Spleen (tissue), 11 donors: ENCODE measurements around the gene STPG1. TPM values are rescaled to one million over a fixed set of nuclear protein-coding genes. Genes with fewer than 3 reads are reported as not detected.

ENCODE experiments used
- DNase-seq: peaks from one replicate; pipeline ENCODE4 v3.0.0-alpha.2; 2020
- H3K27ac ChIP-seq, 8 donors: fragments of 200-600 bp; sonication (generic) in 7 of 8; 1 replicate in 4 of 8; 2 replicates in 4 of 8; pipeline versions ENCODE4 v1.5.0 to v1.8.0; 2016 to 2021; ENCODE audit warnings: inconsistent platforms in 4 of 8, mild to moderate bottlenecking in 4 of 8, moderate library complexity in 1 of 8
- H3K27me3 ChIP-seq, 7 donors: fragments of 200-600 bp; sonication (generic) in 6 of 7; replicated peaks in 1 of 7; 1 replicate in 4 of 7; 2 replicates in 3 of 7; pipeline versions ENCODE4 v1.5.0 to v1.8.0; 2016 to 2021; ENCODE audit warnings: inconsistent platforms in 3 of 7, mild to moderate bottlenecking in 1 of 7
- H3K36me3 ChIP-seq, 6 donors: fragments of 200-600 bp; sonication (generic) in 5 of 6; 1 replicate in 4 of 6; 2 replicates in 2 of 6; pipeline versions ENCODE4 v1.5.0 to v1.8.0; 2016 to 2021; ENCODE audit warnings: inconsistent platforms in 2 of 6
- H3K4me1 ChIP-seq, 6 donors: fragments of 200-600 bp; sonication (generic) in 5 of 6; 1 replicate in 3 of 6; 2 replicates in 3 of 6; pipeline versions ENCODE4 v1.5.0 to v1.8.0; 2016 to 2021; ENCODE audit warnings: inconsistent platforms in 3 of 6
- H3K4me3 ChIP-seq, 8 donors: fragments of 200-600 bp; sonication (generic) in 7 of 8; 1 replicate in 4 of 8; 2 replicates in 4 of 8; pipeline versions ENCODE4 v1.5.0 to v1.8.0; 2016 to 2021; ENCODE audit warnings: inconsistent platforms in 4 of 8, mild to moderate bottlenecking in 4 of 8, moderate library complexity in 2 of 8
- H3K9me3 ChIP-seq, 8 donors: fragments of 200-600 bp; sonication (generic) in 7 of 8; 1 replicate in 4 of 8; 2 replicates in 4 of 8; pipeline versions ENCODE4 v1.5.0 to v1.8.0; 2016 to 2021; ENCODE audit warnings: inconsistent platforms in 4 of 8
- CTCF ChIP-seq, 11 experiments: fragments of 200-600 bp in 7 of 11; fragments of 450-650 bp in 4 of 11; sonication (generic) in 4 of 11; IDR thresholded peaks in 8 of 11; conservative IDR thresholded peaks in 3 of 11; 1 replicate in 7 of 11; 2 replicates in 4 of 11; pipeline versions ENCODE4 v1.4.0 to v1.8.0; 2016 to 2021; ENCODE audit warnings: antibody characterized with exemption in 11 of 11, inconsistent platforms in 4 of 11, mild to moderate bottlenecking in 1 of 11
- POLR2A ChIP-seq, 3 donors: fragments of 450-650 bp; IDR thresholded peaks; one replicate each; pipeline ENCODE4 v1.5.1; 2017; ENCODE audit warnings: antibody characterized with exemption in 3 of 3, mild to moderate bottlenecking in 1 of 3
- POLR2AphosphoS5 ChIP-seq, 3 donors: sonication (generic); formaldehyde crosslinking; IDR thresholded peaks; one replicate each; pipeline ENCODE4 v1.5.1; 2017; ENCODE audit warnings: antibody characterized with exemption in 3 of 3
- WGBS, 5 donors: extraction: QIAGEN DNeasy Blood & Tissue Kit in 3 of 5; methylation state at CpG; one replicate each; pipeline versions ENCODE4 v1.1.5 to v1.1.7; 2013 to 2018; 5-methylcytosine and 5-hydroxymethylcytosine counted together
- intact Hi-C: fragments of 100-400 bp; cut with DNase I; formaldehyde crosslinking; loops from one replicate; pipeline ENCODE4 v1.15.0; 2023; ENCODE audit warnings: low total_unique reads
- polyA plus RNA-seq, 3 donors: library from polyadenylated mRNA; stranded (reverse); fragments of 200-250 nt; gene quantifications; one replicate each; pipeline ENCODE4 v1.2.1, GENCODE V29; 2013
- total RNA-seq, 7 donors: library from RNA; depleted of rRNA in 3 of 7; stranded (reverse); fragments of >200 nt in 3 of 7; fragmentation: NEBNext Ultra II Directional in 4 of 7; extraction: Animal tissue kit (Norgen Biotek cat#: 25700) in 4 of 7; gene quantifications; one replicate each; pipeline versions ENCODE4 v1.1.0 to v1.2.1, GENCODE V29; 2016 to 2021
- donor health status: healthy with polysubstance abuse.
- donor health status: DM: no; HTN: no; CAD: no; lungs with moderate emphysema.
- donor health status: DM: no; HTN: no; CAD: no.
- donor health status: Bipolar disorder and iron deficiency.
- donor health status: healthy.
- donor health status: DM: no; HTN: no; CAD: no.
- donor health status: DM: yes; HTN: yes; CAD: no.

The STPG1 gene
- total and polyA plus RNA-seq, 10 donors = 1.5 to 5.8 (median 3.7) TPM

- H3K4me1 ChIP-seq = peaks cover 0 to 16% (median 10%) of the 10 kb centered on the region in 6 donors
- H3K27me3 ChIP-seq = no peaks in the 10 kb centered on the region
- TF ChIP-seq POLR2A (IDR thresholded peaks at IDR 0.05) (no peak), CTCF (IDR thresholded peaks at IDR 0.05 in 8 of 11, conservative IDR thresholded peaks at IDR 0.05 in 3 of 11) (no peak), POLR2AphosphoS5 (IDR thresholded peaks at IDR 0.05) (no peak)
- no peak overlapping the region for H3K4me3 ChIP-seq
- intact Hi-C loops = no loop called here
- no peak for DNase-seq
- WGBS, 5 donors = 71 to 91% (median 84%) methylated on average over 3 of the region's 3 CpGs
- H3K9me3 ChIP-seq = no peaks in the 10 kb centered on the region
- H3K36me3 ChIP-seq = peaks cover 0 to 29% (median 8%) of the 10 kb centered on the region in 6 donors
- H3K27ac ChIP-seq = no peak overlapping the region
Measured at GRCh38 chr1:24355466-24355865, 58.1 kb downstream of the STPG1 start.

GRCh38 chr1:24353292-24353891 lies 60.2 kb downstream of the STPG1 start:
- no peak for DNase-seq
- no peaks in the 10 kb centered on the region for H3K9me3 ChIP-seq
- intact Hi-C loops = no loop called here
- WGBS, 5 donors = 87 to 98% (median 93%) methylated on average over 2 to 4 of the region's 4 CpGs
- H3K4me1 ChIP-seq = peaks cover 0 to 11% (median 8%) of the 10 kb centered on the region in 6 donors
- no peak overlapping the region for H3K4me3 ChIP-seq
- H3K27me3 ChIP-seq = no peaks in the 10 kb centered on the region
- no peak for TF ChIP-seq CTCF (IDR thresholded peaks at IDR 0.05 in 8 of 11, conservative IDR thresholded peaks at IDR 0.05 in 3 of 11)
- no peak for TF ChIP-seq POLR2A (IDR thresholded peaks at IDR 0.05)
- no peak for TF ChIP-seq POLR2AphosphoS5 (IDR thresholded peaks at IDR 0.05)
- H3K27ac ChIP-seq = no peak overlapping the region
- H3K36me3 ChIP-seq = peaks cover 0 to 14% (median 8%) of the 10 kb centered on the region in 6 donors

- DNase-seq = no peak
- intact Hi-C loops = no loop called here
- Histone ChIP-seq H3K27me3 (peaks cover 0 to 7% (median 0%) of the 10 kb centered on the region in 7 donors), H3K36me3 (peaks cover 0 to 1% (median 0%) of the 10 kb centered on the region in 6 donors), H3K9me3 (no peaks in the 10 kb centered on the region), H3K4me1 (peaks cover 0 to 9% (median 8%) of the 10 kb centered on the region in 6 donors), H3K4me3 (no peak overlapping the region), H3K27ac (no peak overlapping the region)
- no peak for TF ChIP-seq POLR2A (IDR thresholded peaks at IDR 0.05)
- TF ChIP-seq POLR2AphosphoS5 (IDR thresholded peaks at IDR 0.05) = no peak
- TF ChIP-seq CTCF (IDR thresholded peaks at IDR 0.05 in 8 of 11, conservative IDR thresholded peaks at IDR 0.05 in 3 of 11) = no peak
- 69 to 84% (median 78%) methylated on average over 6 to 7 of the region's 7 CpGs for WGBS, 5 donors
Measured at GRCh38 chr1:24351918-24352627, 61.5 kb downstream of the STPG1 start.

GRCh38 chr1:24351247-24351646 lies 62.3 kb downstream of the STPG1 start:
- Histone ChIP-seq H3K27ac (no peak overlapping the region), H3K27me3 (peaks cover 0 to 15% (median 0%) of the 10 kb centered on the region in 7 donors), H3K4me1 (peaks cover 0 to 9% (median 8%) of the 10 kb centered on the region in 6 donors), H3K36me3 (no peaks in the 10 kb centered on the region), H3K4me3 (no peak overlapping the region), H3K9me3 (no peaks in the 10 kb centered on the region)
- WGBS, 5 donors = 60 to 76% (median 68%) methylated on average over 4 of the region's 4 CpGs
- TF ChIP-seq POLR2A (IDR thresholded peaks at IDR 0.05) (no peak), CTCF (IDR thresholded peaks at IDR 0.05 in 8 of 11, conservative IDR thresholded peaks at IDR 0.05 in 3 of 11) (no peak), POLR2AphosphoS5 (IDR thresholded peaks at IDR 0.05) (no peak)
- DNase-seq = no peak
- intact Hi-C loops = no loop called here
